ENCODE results near the gene TNFRSF6B.

The TNFRSF6B gene

GRCh38 chr20:63705232-63706026 lies 9.0 kb downstream of the TNFRSF6B start:
- Histone ChIP-seq H3K4me1 (ENCODE audit: control insufficient read depth, insufficient read depth, low read length) (peaks cover 29% of the 10 kb centered on the region), H3K9ac (ENCODE audit: low read length in 2 of 2) (no peak overlapping the region), H3K4me3 (ENCODE audit: low read length in 2 of 2) (no peak overlapping the region), H3K36me3 (ENCODE audit: control insufficient read depth in 2 of 2, insufficient read depth in 2 of 2, low read length in 2 of 2) (peaks cover 11 to 24% of the 10 kb centered on the region in 2 donors), H3K9me3 (ENCODE audit: control insufficient read depth in 2 of 2, low read length in 2 of 2) (no peaks in the 10 kb centered on the region), H3K27ac (ENCODE audit: low read length) (no peak overlapping the region), H3K27me3 (ENCODE audit: control insufficient read depth in 1 of 2, insufficient read depth in 2 of 2, low read length in 2 of 2) (no peaks in the 10 kb centered on the region)

- peak overlapping the region; percentile 67 for H3K27ac ChIP-seq (ENCODE audit: low read length)
- H3K9me3 ChIP-seq (ENCODE audit: control insufficient read depth in 2 of 2, low read length in 2 of 2) = no peaks in the 10 kb centered on the region
- H3K36me3 ChIP-seq (ENCODE audit: control insufficient read depth in 2 of 2, insufficient read depth in 2 of 2, low read length in 2 of 2) = peaks cover 11 to 26% of the 10 kb centered on the region in 2 donors
- H3K27me3 ChIP-seq (ENCODE audit: control insufficient read depth in 1 of 2, insufficient read depth in 2 of 2, low read length in 2 of 2) = no peaks in the 10 kb centered on the region
- peaks cover 29% of the 10 kb centered on the region for H3K4me1 ChIP-seq (ENCODE audit: control insufficient read depth, insufficient read depth, low read length)
- peak overlapping the region; percentile 80 to 85 for H3K9ac ChIP-seq (ENCODE audit: low read length in 2 of 2)
- H3K4me3 ChIP-seq (ENCODE audit: low read length in 2 of 2) = peak overlapping the region; percentile 61 to 83
Observed at GRCh38 chr20:63706027-63706695, 9.7 kb downstream of the TNFRSF6B start.

GRCh38 chr20:63706852-63707557 lies 10.6 kb downstream of the TNFRSF6B start:
- peak overlapping the region; percentile 80 to 85 for H3K9ac ChIP-seq (ENCODE audit: low read length in 2 of 2)
- no peaks in the 10 kb centered on the region for H3K27me3 ChIP-seq (ENCODE audit: control insufficient read depth in 1 of 2, insufficient read depth in 2 of 2, low read length in 2 of 2)
- peaks cover 29% of the 10 kb centered on the region for H3K4me1 ChIP-seq (ENCODE audit: control insufficient read depth, insufficient read depth, low read length)
- peaks cover 11 to 27% of the 10 kb centered on the region in 2 donors for H3K36me3 ChIP-seq (ENCODE audit: control insufficient read depth in 2 of 2, insufficient read depth in 2 of 2, low read length in 2 of 2)
- H3K27ac ChIP-seq (ENCODE audit: low read length) = peak overlapping the region; percentile 67
- H3K4me3 ChIP-seq (ENCODE audit: low read length in 2 of 2) = peak overlapping the region; percentile 61 to 83
- no peaks in the 10 kb centered on the region for H3K9me3 ChIP-seq (ENCODE audit: control insufficient read depth in 2 of 2, low read length in 2 of 2)

- Histone ChIP-seq H3K27me3 (ENCODE audit: control insufficient read depth in 1 of 2, insufficient read depth in 2 of 2, low read length in 2 of 2) (no peaks in the 10 kb centered on the region), H3K4me3 (ENCODE audit: low read length in 2 of 2) (peak within 1 kb of the TSS; percentile 71 to 83), H3K9ac (ENCODE audit: low read length in 2 of 2) (peak within 1 kb of the TSS; percentile 80 to 85), H3K27ac (ENCODE audit: low read length) (peak within 1 kb of the TSS; percentile 67), H3K9me3 (ENCODE audit: control insufficient read depth in 2 of 2, low read length in 2 of 2) (no peaks in the 10 kb centered on the region), H3K36me3 (ENCODE audit: control insufficient read depth in 2 of 2, insufficient read depth in 2 of 2, low read length in 2 of 2) (peaks cover 16 to 29% of the 10 kb centered on the region in 2 donors), H3K4me1 (ENCODE audit: control insufficient read depth, insufficient read depth, low read length) (peaks cover 29% of the 10 kb centered on the region)
Observed at GRCh38 chr20:63707558-63708300, 11.3 kb downstream of the TNFRSF6B start, which contains the start of the genes ARFRP1 and ZGPAT. ARFRP1 (minus strand) TSS chr20:63707976; CDS start chr20:63707091, 885 bp downstream. ZGPAT (plus strand) TSS chr20:63708039; CDS start chr20:63708581, 542 bp downstream.

GRCh38 chr20:63708301-63709148 lies 12.1 kb downstream of the TNFRSF6B start:
- H3K4me3 ChIP-seq (ENCODE audit: low read length in 2 of 2) = peak overlapping the region; percentile 71 to 83
- H3K27me3 ChIP-seq (ENCODE audit: control insufficient read depth in 1 of 2, insufficient read depth in 2 of 2, low read length in 2 of 2) = no peaks in the 10 kb centered on the region
- peaks cover 16 to 30% of the 10 kb centered on the region in 2 donors for H3K36me3 ChIP-seq (ENCODE audit: control insufficient read depth in 2 of 2, insufficient read depth in 2 of 2, low read length in 2 of 2)
- peak overlapping the region; percentile 62 to 64 for H3K9ac ChIP-seq (ENCODE audit: low read length in 2 of 2)
- peaks cover 29% of the 10 kb centered on the region for H3K4me1 ChIP-seq (ENCODE audit: control insufficient read depth, insufficient read depth, low read length)
- H3K9me3 ChIP-seq (ENCODE audit: control insufficient read depth in 2 of 2, low read length in 2 of 2) = no peaks in the 10 kb centered on the region
- no peak overlapping the region for H3K27ac ChIP-seq (ENCODE audit: low read length)

GRCh38 chr20:63709149-63709527 lies 12.7 kb downstream of the TNFRSF6B start:
- H3K4me1 ChIP-seq (ENCODE audit: control insufficient read depth, insufficient read depth, low read length) = peaks cover 29% of the 10 kb centered on the region
- H3K9me3 ChIP-seq (ENCODE audit: control insufficient read depth in 2 of 2, low read length in 2 of 2) = no peaks in the 10 kb centered on the region
- peak overlapping the region; percentile 71 to 83 for H3K4me3 ChIP-seq (ENCODE audit: low read length in 2 of 2)
- H3K36me3 ChIP-seq (ENCODE audit: control insufficient read depth in 2 of 2, insufficient read depth in 2 of 2, low read length in 2 of 2) = peaks cover 10 to 29% of the 10 kb centered on the region in 2 donors
- H3K9ac ChIP-seq (ENCODE audit: low read length in 2 of 2) = no peak overlapping the region
- no peaks in the 10 kb centered on the region for H3K27me3 ChIP-seq (ENCODE audit: control insufficient read depth in 1 of 2, insufficient read depth in 2 of 2, low read length in 2 of 2)
- no peak overlapping the region for H3K27ac ChIP-seq (ENCODE audit: low read length)

GRCh38 chr20:63711085-63711645 lies 14.7 kb downstream of the TNFRSF6B start:
- Histone ChIP-seq H3K4me3 (ENCODE audit: low read length in 2 of 2) (no peak overlapping the region), H3K27ac (ENCODE audit: low read length) (no peak overlapping the region), H3K27me3 (ENCODE audit: control insufficient read depth in 1 of 2, insufficient read depth in 2 of 2, low read length in 2 of 2) (no peaks in the 10 kb centered on the region), H3K4me1 (ENCODE audit: control insufficient read depth, insufficient read depth, low read length) (peaks cover 25% of the 10 kb centered on the region), H3K36me3 (ENCODE audit: control insufficient read depth in 2 of 2, insufficient read depth in 2 of 2, low read length in 2 of 2) (peaks cover 4 to 17% of the 10 kb centered on the region in 2 donors), H3K9me3 (ENCODE audit: control insufficient read depth in 2 of 2, low read length in 2 of 2) (no peaks in the 10 kb centered on the region), H3K9ac (ENCODE audit: low read length in 2 of 2) (no peak overlapping the region)

GRCh38 chr20:63712191-63712590 lies 15.7 kb downstream of the TNFRSF6B start:
- Histone ChIP-seq H3K9me3 (ENCODE audit: control insufficient read depth in 2 of 2, low read length in 2 of 2) (no peaks in the 10 kb centered on the region), H3K36me3 (ENCODE audit: control insufficient read depth in 2 of 2, insufficient read depth in 2 of 2, low read length in 2 of 2) (peaks cover 4 to 15% of the 10 kb centered on the region in 2 donors), H3K27me3 (ENCODE audit: control insufficient read depth in 1 of 2, insufficient read depth in 2 of 2, low read length in 2 of 2) (no peaks in the 10 kb centered on the region)

GRCh38 chr20:63714858-63715257 lies 18.4 kb downstream of the TNFRSF6B start:
- Histone ChIP-seq H3K27me3 (ENCODE audit: control insufficient read depth in 1 of 2, insufficient read depth in 2 of 2, low read length in 2 of 2) (no peaks in the 10 kb centered on the region), H3K36me3 (ENCODE audit: control insufficient read depth in 2 of 2, insufficient read depth in 2 of 2, low read length in 2 of 2) (peaks cover 4 to 19% of the 10 kb centered on the region in 2 donors)

More at GRCh38 chr20:63712191-63712590, 15.7 kb downstream of the TNFRSF6B start:
- Histone ChIP-seq H3K4me3 (ENCODE audit: low read length in 2 of 2) (no peak overlapping the region), H3K9ac (ENCODE audit: low read length in 2 of 2) (no peak overlapping the region), H3K27ac (ENCODE audit: low read length) (no peak overlapping the region), H3K4me1 (ENCODE audit: control insufficient read depth, insufficient read depth, low read length) (peaks cover 15% of the 10 kb centered on the region)

More at GRCh38 chr20:63714858-63715257, 18.4 kb downstream of the TNFRSF6B start:
- Histone ChIP-seq H3K9ac (ENCODE audit: low read length in 2 of 2) (no peak overlapping the region), H3K27ac (ENCODE audit: low read length) (no peak overlapping the region), H3K4me1 (ENCODE audit: control insufficient read depth, insufficient read depth, low read length) (no peaks in the 10 kb centered on the region), H3K9me3 (ENCODE audit: control insufficient read depth in 2 of 2, low read length in 2 of 2) (peaks cover 4 to 6% of the 10 kb centered on the region in 2 donors), H3K4me3 (ENCODE audit: low read length in 2 of 2) (no peak overlapping the region)

All from stomach smooth muscle (tissue), 2 donors.